HG03139 (cell line): Measurements from ENCODE around the gene P2RX7.
A peak's percentile ranks its signal among the peaks of the same experiment; 100 is the strongest.

Experiments used
- ATAC-seq: cut with Tn5 transposase; IDR thresholded peaks from one replicate; pipeline ENCODE4 v1.9.1; 2021; ENCODE audit not compliant: unreplicated experiment

P2RX7 gene

DNA sequence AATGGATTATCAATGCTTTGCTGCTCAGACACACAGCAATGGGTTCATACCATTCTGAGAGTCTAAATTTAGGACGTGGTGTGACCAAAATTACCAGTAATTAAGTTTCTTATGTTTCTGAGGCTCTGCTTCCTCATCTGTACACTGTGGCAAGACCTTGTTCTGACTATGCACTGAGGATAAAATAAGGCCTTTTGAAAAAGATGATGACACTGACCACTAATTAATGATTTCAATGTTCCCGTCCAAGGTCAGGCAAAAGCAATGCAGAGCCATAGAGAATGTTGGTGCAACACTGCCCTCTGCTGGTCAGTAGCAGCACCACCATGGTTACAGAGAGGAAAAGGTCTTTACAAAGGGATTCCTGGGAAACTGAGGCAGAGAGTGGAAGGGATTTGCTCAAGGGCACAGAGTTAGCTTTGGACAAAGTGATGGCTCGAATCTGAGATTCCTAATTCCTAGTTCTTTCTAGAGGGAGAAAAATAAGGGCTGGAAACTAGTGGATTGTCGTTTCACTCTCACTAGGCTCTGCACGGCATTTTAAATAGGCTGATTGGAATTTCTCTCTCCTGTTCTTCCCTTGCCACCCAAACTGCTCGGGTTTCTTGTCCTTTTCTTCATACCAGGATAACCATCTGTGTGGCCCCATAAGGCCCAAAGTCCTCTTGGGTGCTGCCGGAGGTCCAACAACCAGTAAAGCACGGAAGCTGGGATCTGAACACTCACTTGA is 22.3 kb upstream of the P2RX7 start:
- ATAC-seq: peak; percentile 53

DNA sequence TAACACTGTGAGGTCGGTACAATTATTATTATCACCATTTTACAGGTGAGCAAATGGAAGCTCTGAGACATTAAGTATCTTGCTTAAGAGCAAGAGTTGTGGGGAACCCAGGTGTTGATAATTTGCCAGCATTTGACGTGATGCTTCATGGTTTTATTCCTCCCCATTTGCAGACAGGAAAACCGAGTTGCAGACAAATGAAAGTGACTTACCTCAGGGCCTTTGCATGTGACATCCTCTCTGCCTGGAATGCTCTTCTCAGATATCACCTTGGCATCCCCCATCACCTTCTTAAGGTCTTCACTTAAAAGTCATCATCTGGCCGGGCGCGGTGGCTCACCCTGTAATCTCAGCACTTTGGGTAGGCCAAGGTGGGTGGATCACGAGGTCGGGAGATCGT is 21.0 kb upstream of the P2RX7 start:
- no peak for ATAC-seq

GRCh38 chr12:121112496-121112895 is 20.2 kb upstream of the P2RX7 start:
- ATAC-seq: no peak

DNA sequence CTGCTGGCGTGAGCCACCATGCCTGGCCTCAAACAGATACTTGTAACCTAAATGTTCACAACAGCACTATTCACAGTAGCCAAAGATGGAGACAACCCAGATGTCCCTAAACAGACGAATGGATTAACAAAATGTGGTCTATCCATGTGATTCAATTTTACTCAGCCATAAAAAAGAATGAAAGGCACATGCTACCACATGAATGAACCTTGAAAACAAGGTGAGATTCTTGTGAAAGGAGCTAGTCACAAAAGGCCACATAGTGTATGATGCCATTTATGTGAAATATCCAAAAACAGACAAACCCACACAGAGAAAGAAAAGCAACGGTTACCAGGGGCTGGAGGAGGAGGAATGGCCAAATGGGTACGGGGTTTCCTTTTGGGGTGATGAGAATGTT is 19.6 kb upstream of the P2RX7 start:
- ATAC-seq: no peak

GRCh38 chr12:121114019-121114639 is 18.5 kb upstream of the P2RX7 start:
- ATAC-seq: no peak

DNA sequence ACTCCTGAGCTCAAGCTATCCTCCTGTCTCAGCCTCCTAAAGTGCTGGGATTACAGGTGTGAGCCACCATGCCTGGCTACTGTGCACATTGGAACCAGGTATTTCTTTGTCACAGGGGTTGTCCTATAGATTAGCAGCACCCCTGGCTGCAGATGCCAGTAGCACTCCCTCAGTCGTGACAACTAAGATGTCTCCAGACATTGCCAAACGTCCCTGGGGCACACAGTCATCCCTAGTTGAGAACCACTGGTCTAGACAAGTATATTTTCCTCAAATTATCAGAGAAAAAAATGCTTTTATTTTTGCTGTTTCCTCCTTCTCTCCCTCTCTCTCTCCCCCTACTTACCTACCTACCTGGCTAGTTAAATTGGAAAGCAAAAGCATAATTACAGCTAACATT is 17.9 kb upstream of the P2RX7 start:
- no peak for ATAC-seq

DNA sequence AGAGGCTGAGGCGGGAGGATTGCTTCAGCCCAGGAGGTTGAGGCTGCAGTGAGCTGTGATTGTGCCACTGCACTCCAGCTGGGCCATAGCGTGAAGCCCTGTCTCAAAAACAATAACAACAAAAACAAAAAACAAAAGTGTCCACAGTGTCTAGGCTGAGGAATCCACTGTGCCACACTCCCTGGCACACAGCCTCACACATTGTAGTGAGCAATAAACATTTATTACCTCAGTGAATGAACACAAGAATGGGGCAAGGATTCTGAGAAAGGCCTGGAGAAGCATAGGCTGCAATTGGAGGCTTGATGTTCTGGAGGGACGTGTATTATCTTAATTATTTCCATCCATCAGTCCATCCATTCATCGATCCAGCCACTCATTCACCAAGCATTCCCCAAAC is 17.1 kb upstream of the P2RX7 start:
- ATAC-seq: no peak

- ATAC-seq: no peak
These were observed 16.1 kb upstream of the P2RX7 start for GRCh38 chr12:121116318-121117225.

GRCh38 chr12:121117226-121117777 is 15.4 kb upstream of the P2RX7 start:
- no peak for ATAC-seq

GRCh38 chr12:121120323-121120722 is 12.4 kb upstream of the P2RX7 start:
- ATAC-seq: no peak

DNA sequence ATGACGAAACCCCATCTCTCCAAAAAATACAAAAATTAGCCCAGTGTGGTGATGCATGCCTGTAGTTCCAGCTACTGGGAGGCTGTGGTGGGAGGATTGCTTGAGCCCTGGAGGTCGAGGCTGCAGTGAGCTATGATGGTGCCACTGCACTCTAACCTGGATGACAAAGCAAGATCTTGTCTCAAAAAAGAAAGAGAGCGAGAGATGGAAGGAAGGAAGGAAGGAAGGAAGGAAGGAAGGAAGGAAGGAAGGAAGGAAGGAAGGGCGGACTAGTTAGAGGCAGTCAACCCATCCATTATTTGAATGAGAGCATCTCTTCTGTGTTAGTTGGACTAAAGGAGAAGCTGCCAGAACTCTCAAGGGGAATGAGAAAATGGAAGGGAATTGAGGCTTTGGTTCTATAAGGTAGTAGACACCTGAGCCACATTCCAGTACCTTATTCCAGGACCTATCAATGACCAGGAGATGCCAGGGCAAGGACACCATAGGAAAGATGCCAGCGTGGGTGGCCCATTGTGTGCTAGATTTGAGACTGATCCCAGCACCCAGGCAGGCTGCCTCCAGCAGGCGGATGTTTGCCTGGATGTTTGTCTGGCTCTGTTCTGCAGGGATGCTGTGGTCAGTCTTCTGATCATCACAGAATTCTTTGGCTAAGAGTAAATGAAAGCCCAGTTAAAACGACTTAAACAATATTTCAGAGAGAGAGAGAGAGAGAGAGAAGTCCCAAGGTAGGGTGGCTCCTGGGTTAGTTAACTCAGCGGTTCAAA is 11.5 kb upstream of the P2RX7 start:
- ATAC-seq: no peak

DNA sequence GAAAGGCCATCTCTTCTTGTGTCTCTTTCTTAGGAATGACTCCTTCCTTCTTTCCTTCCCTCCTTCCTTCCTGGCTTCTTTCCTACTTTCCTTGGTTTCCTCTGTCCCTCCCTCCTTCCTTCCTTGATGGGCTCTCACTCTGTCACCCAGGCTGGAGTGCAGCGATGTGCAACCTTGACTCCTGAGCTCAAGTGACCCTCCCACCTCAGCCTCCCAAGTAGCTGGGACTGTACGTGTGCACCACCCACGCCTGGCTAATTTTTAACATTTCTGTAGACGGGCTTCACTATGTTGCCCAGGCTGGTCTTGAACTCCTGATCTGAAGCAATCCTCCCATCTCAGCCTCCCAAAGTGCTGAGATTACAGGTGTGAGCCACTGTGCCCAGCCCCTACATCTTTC is 10.9 kb upstream of the P2RX7 start:
- ATAC-seq: no peak

DNA sequence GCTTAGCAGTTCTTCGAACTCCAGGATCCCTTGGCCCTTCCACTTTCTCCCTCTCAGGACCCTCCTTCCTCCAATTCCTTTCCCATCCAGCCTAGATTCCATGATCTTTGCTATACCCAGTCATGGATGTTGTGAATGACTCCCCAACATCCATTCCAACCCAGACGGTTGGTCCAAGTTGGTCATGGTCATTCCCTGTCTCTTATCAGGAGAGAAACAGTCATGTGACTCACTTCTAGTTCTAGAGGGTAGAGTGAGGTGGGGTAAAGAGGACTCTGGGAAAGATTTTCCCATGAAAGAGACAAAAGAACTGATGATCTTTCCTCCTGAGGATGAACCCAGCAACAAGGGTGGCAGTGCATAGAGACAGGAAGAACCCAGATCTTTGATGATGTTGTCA is 9.2 kb upstream of the P2RX7 start:
- ATAC-seq: no peak

- ATAC-seq: no peak
These were observed 8.1 kb upstream of the P2RX7 start for GRCh38 chr12:121124402-121125109.

- ATAC-seq: no peak
These were observed 5.2 kb upstream of the P2RX7 start for GRCh38 chr12:121127501-121127900.

- ATAC-seq: peak; percentile 72
These were observed 3.5 kb upstream of the P2RX7 start for GRCh38 chr12:121128908-121129810.

GRCh38 chr12:121129811-121130147 is 2.9 kb upstream of the P2RX7 start:
- no peak for ATAC-seq

GRCh38 chr12:121130866-121131373 is 1.8 kb upstream of the P2RX7 start:
- no peak for ATAC-seq

GRCh38 chr12:121131941-121132341 is 735 bp upstream of the P2RX7 start:
- no peak for ATAC-seq
